HG03558 (cell line): Measurements from ENCODE around the gene TWF2.

Experiments
- ATAC-seq: cut with Tn5 transposase; IDR thresholded peaks from one replicate; pipeline ENCODE4 v1.9.1; 2021; ENCODE audit warnings: moderate number of reproducible peaks; ENCODE audit not compliant: unreplicated experiment; ENCODE audit errors: extremely low read depth

The TWF2 gene

GRCh38 chr3:52210550-52211046, 28.4 kb downstream of the TWF2 start:
- no peak for ATAC-seq

GRCh38 chr3:52210037-52210436, 28.9 kb downstream of the TWF2 start:
- no peak for ATAC-seq

- no peak for ATAC-seq
These were observed 30.4 kb downstream of the TWF2 start for GRCh38 chr3:52208556-52208955.

DNA sequence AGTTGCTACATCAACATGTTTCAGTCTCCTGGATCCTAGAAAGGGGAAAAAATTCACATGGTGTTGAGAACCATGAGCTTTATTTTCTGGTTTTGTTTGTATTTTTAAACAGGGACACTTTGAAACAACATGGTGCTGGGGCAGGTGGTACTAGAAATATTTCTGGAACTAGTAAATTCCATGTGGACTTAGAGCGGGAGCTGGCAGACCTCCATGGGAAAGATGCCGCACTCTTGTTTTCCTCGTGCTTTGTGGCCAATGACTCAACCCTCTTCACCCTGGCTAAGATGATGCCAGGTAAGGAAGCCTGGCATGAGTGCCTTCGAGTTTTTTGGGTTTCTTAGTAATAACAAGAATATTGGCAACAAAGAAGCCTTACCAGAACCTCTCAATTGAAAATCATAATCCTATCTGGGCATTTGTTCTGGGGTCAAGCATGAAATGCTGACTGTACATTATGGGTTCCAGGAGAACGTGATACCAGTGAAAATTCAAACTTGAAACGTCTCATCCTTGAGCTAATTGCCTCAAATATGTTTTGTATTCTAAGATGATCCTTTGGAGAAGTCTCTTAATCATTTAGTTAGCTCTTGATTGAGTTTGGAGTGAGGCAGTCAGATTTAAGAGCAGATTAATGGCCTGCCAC, 33.1 kb downstream of the TWF2 start:
- no peak for ATAC-seq

GRCh38 chr3:52204337-52205073, 34.5 kb downstream of the TWF2 start:
- no peak for ATAC-seq

GRCh38 chr3:52203701-52204100, 35.3 kb downstream of the TWF2 start:
- ATAC-seq, result no peak

GRCh38 chr3:52202384-52203077, 36.4 kb downstream of the TWF2 start:
- ATAC-seq, result no peak

- no peak for ATAC-seq
These were observed 37.8 kb downstream of the TWF2 start for GRCh38 chr3:52200981-52201679.

GRCh38 chr3:52198643-52199608, 40.0 kb downstream of the TWF2 start:
- ATAC-seq, result no peak

DNA sequence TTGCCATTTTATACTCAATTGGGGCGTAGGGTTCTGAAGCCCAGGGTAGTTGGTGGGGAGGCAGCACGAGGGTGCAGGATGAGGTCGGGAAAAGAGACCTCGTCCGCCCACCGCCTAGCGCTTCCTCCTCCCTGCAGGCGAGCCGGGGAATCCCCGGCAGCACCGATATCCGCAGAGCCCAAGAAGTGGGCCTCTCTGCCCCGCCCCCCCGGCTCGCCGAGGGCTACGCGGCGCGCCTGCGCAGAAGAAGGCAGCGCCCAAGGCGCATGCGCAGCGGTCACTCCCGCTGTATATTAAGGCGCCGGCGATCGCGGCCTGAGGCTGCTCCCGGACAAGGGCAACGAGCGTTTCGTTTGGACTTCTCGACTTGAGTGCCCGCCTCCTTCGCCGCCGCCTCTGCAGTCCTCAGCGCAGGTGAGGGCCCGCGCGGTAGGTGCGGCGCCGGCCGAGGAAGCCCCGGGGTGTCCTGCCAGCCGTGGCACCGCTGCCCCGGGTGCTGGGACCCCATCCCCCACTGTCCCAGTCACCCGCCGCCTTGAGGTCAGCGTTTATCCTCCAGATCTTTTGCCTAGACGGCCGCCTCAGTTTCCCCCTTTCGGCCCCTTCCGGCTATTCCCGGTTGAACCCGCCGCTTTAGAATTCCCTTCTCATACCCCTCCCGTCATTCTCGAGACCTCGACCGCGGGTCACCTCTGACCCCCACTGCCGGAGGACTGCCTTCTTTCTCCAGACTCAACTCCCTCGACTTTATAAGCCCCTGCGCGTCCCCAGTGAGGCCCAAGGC, 40.9 kb downstream of the TWF2 start, which contains the start of gene ALAS1:
TSS of gene ALAS1 (plus strand) at position 319 of the 784 bp plus-strand sequence. CDS start 1,082 bp downstream, outside the sequence.
- peak; percentile 78 for ATAC-seq

- ATAC-seq, result no peak
These were observed 41.5 kb downstream of the TWF2 start for GRCh38 chr3:52197499-52197841.

DNA sequence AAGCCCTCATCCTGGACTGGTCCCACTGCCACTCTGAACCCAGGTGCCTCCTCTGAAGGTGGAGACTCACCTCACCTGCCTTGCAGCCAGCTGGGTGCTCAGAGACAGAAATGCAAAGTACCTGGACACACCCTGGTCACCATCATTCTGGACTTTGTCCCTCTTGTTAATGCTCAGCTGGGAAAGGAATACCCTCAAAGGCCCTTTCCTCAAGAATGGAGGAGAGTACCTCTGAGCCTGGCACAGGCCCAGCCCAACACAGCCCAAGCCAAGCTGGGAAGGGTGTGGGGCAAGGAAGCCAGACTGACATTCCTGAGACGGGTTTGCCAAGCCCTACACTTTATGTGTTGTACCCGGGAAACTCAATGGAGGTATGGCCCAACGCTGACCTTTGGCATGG, 42.0 kb downstream of the TWF2 start:
- ATAC-seq, result no peak

- ATAC-seq, result no peak
These were observed 43.1 kb downstream of the TWF2 start for GRCh38 chr3:52195823-52196331.

GRCh38 chr3:52195291-52195597, 43.7 kb downstream of the TWF2 start:
- ATAC-seq, result no peak

GRCh38 chr3:52194485-52195290, 44.3 kb downstream of the TWF2 start:
- ATAC-seq, result no peak

DNA sequence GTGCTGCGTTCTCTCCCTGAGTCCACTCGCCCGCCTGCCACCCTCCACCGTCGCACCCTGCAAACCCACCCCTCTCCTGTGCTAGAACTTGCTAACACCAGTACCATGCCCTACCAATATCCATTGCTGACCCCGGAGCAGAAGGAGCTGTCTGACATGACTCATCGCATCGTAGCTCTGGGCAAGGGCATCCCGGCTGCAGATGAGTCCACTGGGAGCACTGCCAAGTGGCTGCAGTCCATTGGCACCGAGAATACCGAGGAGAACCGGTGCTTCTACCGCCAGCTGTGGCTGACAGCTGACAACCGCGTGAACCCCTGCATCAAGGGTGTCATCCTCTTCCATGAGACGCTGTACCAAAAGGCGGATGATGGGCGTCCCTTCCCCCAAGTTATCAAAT, 45.9 kb downstream of the TWF2 start:
- no peak for ATAC-seq

DNA sequence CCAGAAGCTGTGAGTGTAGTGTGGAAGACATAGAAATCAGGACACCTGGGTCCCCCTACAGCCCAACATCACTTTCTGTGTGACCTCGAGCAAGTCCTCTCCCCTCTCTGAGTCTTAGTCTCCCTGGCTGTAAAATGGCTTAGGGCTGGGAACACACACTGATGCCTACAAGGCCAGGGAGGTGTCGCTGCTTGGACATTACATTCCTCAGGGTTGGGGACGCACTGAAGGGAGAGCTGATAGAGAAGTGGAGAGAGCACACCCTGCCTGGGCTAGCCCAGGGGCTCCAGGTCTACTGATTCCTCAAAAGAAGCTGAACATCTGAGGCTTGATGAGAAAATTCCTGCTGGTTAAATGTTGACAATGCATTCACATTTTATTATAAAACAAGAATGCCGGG, 47.3 kb downstream of the TWF2 start:
- ATAC-seq, result no peak
